ENCODE measurements around the gene RSPH1. TPM values are rescaled to one million over a fixed set of nuclear protein-coding genes. Genes with fewer than 3 reads are reported as not detected.

Gene RSPH1
- total and polyA plus RNA-seq, 2 of the 4 experiments (the other 2 are of a cell fraction): not detected

DNA sequence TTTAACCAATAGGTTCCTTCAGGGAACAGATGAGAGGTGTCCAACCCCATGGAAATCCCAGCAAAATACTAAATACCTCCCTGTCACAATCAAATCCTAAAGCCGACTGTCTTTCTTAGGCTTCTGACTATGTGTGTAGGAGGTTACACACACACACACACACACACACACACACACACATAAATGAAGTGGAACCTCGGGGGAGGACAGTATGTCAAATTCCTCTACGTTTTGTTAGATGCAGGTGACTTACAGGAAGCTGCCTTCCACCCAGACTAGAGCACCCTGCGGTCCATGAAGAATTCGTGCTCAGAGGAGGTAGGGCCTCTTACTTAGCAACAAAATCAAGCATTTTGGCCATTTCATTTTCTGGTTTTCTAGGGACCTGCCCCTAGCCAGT, 16.4 kb downstream of the RSPH1 start:
- H3K56ac ChIP-seq (ENCODE audit: extremely low read depth, insufficient read depth, low read length): no peak overlapping the region
- H2BK5ac ChIP-seq (ENCODE audit: low read depth, low read length, poor library complexity, severe bottlenecking): no peak overlapping the region
- no peaks in the 10 kb centered on the region for H3K9me3 ChIP-seq (ENCODE audit: control insufficient read depth, insufficient read depth, low read length)
- ATAC-seq (ENCODE audit: low read depth) (no peak), DNase-seq (no peak)
- ChIA-PET POLR2A (ENCODE audit: unreplicated experiment) (no interaction called here), CTCF (no interaction called here)
- H4K91ac ChIP-seq (ENCODE audit: insufficient read depth, low read depth, low read length): no peak overlapping the region
- H3K18ac ChIP-seq (ENCODE audit: low read depth, low read length): no peak overlapping the region
- H2BK15ac ChIP-seq (ENCODE audit: low read depth, low read length): no peak overlapping the region
- H3K4ac ChIP-seq (ENCODE audit: low read depth, low read length): no peak overlapping the region
- H4K8ac ChIP-seq (ENCODE audit: low read depth in 2 of 2, low read length in 2 of 2): no peak overlapping the region
- no peaks in the 10 kb centered on the region for H3K4me1 ChIP-seq (ENCODE audit: control insufficient read depth, insufficient read depth, low read length)
- no peaks in the 10 kb centered on the region for H3K79me1 ChIP-seq (ENCODE audit: low read depth in 1 of 2, low read length in 2 of 2)
- no peak overlapping the region for H2BK20ac ChIP-seq (ENCODE audit: low read depth, low read length)
- H2AK5ac ChIP-seq (ENCODE audit: low read depth, low read length): no peak overlapping the region
- H4K5ac ChIP-seq (ENCODE audit: low read depth, low read length): no peak overlapping the region
- H3K27ac ChIP-seq (ENCODE audit: insufficient read depth, low read length): no peak overlapping the region
- intact Hi-C loops (cut with micrococcal nuclease): no loop called here
- WGBS, 2 experiments (ENCODE audit: extremely low coverage in 2 of 2, insufficient read length in 1 of 2): 50% methylated on average over 2 of the region's 5 CpGs; no CpG with 5 or more reads in 1 of the 2 experiments
- no peak overlapping the region for H3K4me2 ChIP-seq (ENCODE audit: low read depth, low read length)
- no peak overlapping the region for H3K9ac ChIP-seq (ENCODE audit: low read depth, low read length)
- no peaks in the 10 kb centered on the region for H3K9me1 ChIP-seq (ENCODE audit: insufficient read depth, low read length)
- no peak for TF ChIP-seq BHLHE40 (IDR thresholded peaks at IDR 0.05; ENCODE audit: low read depth, low read length)
- no peak for TF ChIP-seq RAD21 (IDR thresholded peaks at IDR 0.05; ENCODE audit: low read length)
- TF ChIP-seq CHD1 (IDR thresholded peaks at IDR 0.05; ENCODE audit: low read depth, low read length): no peak
- TF ChIP-seq RCOR1 (IDR thresholded peaks at IDR 0.05; ENCODE audit: insufficient replicate concordance, low read length): no peak
- TF ChIP-seq POLR2A (IDR thresholded peaks at IDR 0.05; ENCODE audit: low read depth, low read length): no peak
- TF ChIP-seq MXI1 (IDR thresholded peaks at IDR 0.05; ENCODE audit: borderline replicate concordance, low read depth, low read length): no peak
- TF ChIP-seq MAFK (IDR thresholded peaks at IDR 0.05; ENCODE audit: low read depth, low read length): no peak
- no peak for TF ChIP-seq MAZ (IDR thresholded peaks at IDR 0.05; ENCODE audit: borderline replicate concordance, low read depth, low read length)
- TF ChIP-seq NFE2L2 (IDR thresholded peaks at IDR 0.05; ENCODE audit: low read depth, low read length): no peak
- TF ChIP-seq CEBPB (IDR thresholded peaks at IDR 0.05; ENCODE audit: low read depth, low read length): no peak
- TF ChIP-seq FOS (IDR thresholded peaks at IDR 0.05; ENCODE audit: low read depth, low read length): no peak
- TF ChIP-seq CTCF (conservative IDR thresholded peaks at IDR 0.05; ENCODE audit: low read depth, low read length): no peak
- no peak for TF ChIP-seq RFX5 (IDR thresholded peaks at IDR 0.05; ENCODE audit: low read depth, low read length)
- no peak for TF ChIP-seq USF2 (IDR thresholded peaks at IDR 0.05; ENCODE audit: low read depth, low read length)
- no peak for TF ChIP-seq SMC3 (IDR thresholded peaks at IDR 0.05; ENCODE audit: low read depth, low read length)
- TF ChIP-seq, protein P1, sequence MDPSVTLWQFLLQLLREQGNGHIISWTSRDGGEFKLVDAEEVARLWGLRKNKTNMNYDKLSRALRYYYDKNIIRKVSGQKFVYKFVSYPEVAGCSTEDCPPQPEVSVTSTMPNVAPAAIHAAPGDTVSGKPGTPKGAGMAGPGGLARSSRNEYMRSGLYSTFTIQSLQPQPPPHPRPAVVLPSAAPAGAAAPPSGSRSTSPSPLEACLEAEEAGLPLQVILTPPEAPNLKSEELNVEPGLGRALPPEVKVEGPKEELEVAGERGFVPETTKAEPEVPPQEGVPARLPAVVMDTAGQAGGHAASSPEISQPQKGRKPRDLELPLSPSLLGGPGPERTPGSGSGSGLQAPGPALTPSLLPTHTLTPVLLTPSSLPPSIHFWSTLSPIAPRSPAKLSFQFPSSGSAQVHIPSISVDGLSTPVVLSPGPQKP (IDR thresholded peaks at IDR 0.05; ENCODE audit: borderline replicate concordance, low read depth, low read length): no peak
- in situ Hi-C loops (cut with MboI; ENCODE audit: low sequenced_read_pairs): no loop called here
- no peak overlapping the region for H3K4me3 ChIP-seq (ENCODE audit: insufficient read depth, low read depth, low read length)
- H3K14ac ChIP-seq (replicated peaks; ENCODE audit: low read depth, low read length): no peak overlapping the region
- H3K23ac ChIP-seq (ENCODE audit: low read depth, low read length): no peak overlapping the region
- no peaks in the 10 kb centered on the region for H3K36me3 ChIP-seq (ENCODE audit: control insufficient read depth, insufficient read depth, low read length)
- H2BK120ac ChIP-seq (ENCODE audit: low read depth, low read length): no peak overlapping the region
- H2AK9ac ChIP-seq (replicated peaks; ENCODE audit: low read depth, low read length, poor library complexity): no peak overlapping the region
- no TSS peak for BruUV-seq (replicated peaks)
- dilution Hi-C loops (cut with HindIII; ENCODE audit: low sequenced_read_pairs, unreplicated experiment): no loop called here
- H2AFZ ChIP-seq (replicated peaks; ENCODE audit: low read length, poor library complexity): no peak overlapping the region
- H4K20me1 ChIP-seq (ENCODE audit: insufficient read depth, low read length): no peaks in the 10 kb centered on the region
- H3K27me3 ChIP-seq (ENCODE audit: control insufficient read depth, insufficient read depth, low read length): peaks cover 8% of the 10 kb centered on the region; the same call in 1 of the 2 replicates

Data from IMR-90 (cell line).